Ascending aorta (tissue), 2 donors: ENCODE results near the gene VENTX. TPM values are rescaled to one million over a fixed set of nuclear protein-coding genes. Genes with fewer than 3 reads are reported as not detected.

Source experiments
- DNase-seq, 2 donors: peaks; one replicate each; pipeline ENCODE4 v3.0.0-alpha.2; 2019; ENCODE audit warnings: low spot score in 2 of 2
- H3K27ac ChIP-seq, 2 donors: fragments of 200-600 bp; sonication (generic); one replicate each; pipeline ENCODE4 v1.5.1; 2016 to 2017; ENCODE audit warnings: mild to moderate bottlenecking in 1 of 2
- H3K27me3 ChIP-seq: fragments of 200-600 bp; sonication (generic); one replicate; pipeline ENCODE4 v1.5.1; 2017
- H3K36me3 ChIP-seq, 2 donors: fragments of 200-600 bp; sonication (generic); one replicate each; pipeline ENCODE4 v1.5.1; 2016
- H3K4me1 ChIP-seq, 2 donors: fragments of 200-600 bp; sonication (generic); one replicate each; pipeline ENCODE4 v1.5.1; 2016 to 2017; ENCODE audit warnings: mild to moderate bottlenecking in 1 of 2
- H3K4me3 ChIP-seq, 2 donors: fragments of 200-600 bp; sonication (generic); one replicate each; pipeline ENCODE4 v1.5.1; 2016 to 2017; ENCODE audit warnings: mild to moderate bottlenecking in 1 of 2
- H3K9me3 ChIP-seq, 2 donors: fragments of 200-600 bp; sonication (generic); one replicate each; pipeline ENCODE4 v1.5.1; 2016
- intact Hi-C: fragments of 100-400 bp; cut with DNase I; formaldehyde crosslinking; loops from one replicate; pipeline ENCODE4 v1.15.1; 2023
- total RNA-seq: library from RNA; depleted of rRNA; stranded (reverse); fragments of >200 nt; gene quantifications from one replicate; pipeline ENCODE4 v1.1.0, GENCODE V29; 2016
- TF ChIP-seq, protein P1 (sequence below), 3 experiments: fragments of 200-600 bp in 2 of 3; fragments of 450-650 bp in 1 of 3; sonication (generic) in 2 of 3; IDR thresholded peaks; one replicate each; pipeline ENCODE4 v1.5.1; 2016 to 2019; ENCODE audit warnings: antibody characterized with exemption in 3 of 3, mild to moderate bottlenecking in 1 of 3, moderate library complexity in 1 of 3

VENTX gene
- total RNA-seq, 1 donor from 2014 or later = 1.5 TPM

DNA sequence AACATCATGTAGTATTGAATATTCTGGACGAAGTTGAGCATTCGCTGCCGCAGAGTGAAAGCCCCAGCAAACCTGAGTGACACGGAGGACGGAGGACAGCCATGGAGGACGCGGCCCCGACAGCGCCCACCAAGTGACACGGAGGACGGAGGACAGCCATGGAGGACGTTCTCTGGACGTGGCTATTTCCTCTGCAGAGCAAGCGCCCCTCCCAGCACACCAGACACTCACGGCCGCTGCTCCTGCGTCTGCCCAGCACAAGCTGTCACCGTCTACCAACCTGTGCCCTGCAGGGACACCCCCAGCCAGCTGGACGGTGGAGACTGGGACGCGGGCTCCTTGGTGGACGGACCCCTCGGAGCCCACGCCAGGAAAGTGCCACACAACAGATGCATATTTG is 46.3 kb downstream of the VENTX start:
- no peak for DNase-seq
- Histone ChIP-seq H3K27me3 (no peaks in the 10 kb centered on the region), H3K4me1 (no peaks in the 10 kb centered on the region), H3K9me3 (no peaks in the 10 kb centered on the region), H3K27ac (no peak overlapping the region), H3K4me3 (no peak overlapping the region), H3K36me3 (peaks cover 83 to 98% of the 10 kb centered on the region in 2 donors)
- intact Hi-C loops = no loop called here
- TF ChIP-seq, protein P1, sequence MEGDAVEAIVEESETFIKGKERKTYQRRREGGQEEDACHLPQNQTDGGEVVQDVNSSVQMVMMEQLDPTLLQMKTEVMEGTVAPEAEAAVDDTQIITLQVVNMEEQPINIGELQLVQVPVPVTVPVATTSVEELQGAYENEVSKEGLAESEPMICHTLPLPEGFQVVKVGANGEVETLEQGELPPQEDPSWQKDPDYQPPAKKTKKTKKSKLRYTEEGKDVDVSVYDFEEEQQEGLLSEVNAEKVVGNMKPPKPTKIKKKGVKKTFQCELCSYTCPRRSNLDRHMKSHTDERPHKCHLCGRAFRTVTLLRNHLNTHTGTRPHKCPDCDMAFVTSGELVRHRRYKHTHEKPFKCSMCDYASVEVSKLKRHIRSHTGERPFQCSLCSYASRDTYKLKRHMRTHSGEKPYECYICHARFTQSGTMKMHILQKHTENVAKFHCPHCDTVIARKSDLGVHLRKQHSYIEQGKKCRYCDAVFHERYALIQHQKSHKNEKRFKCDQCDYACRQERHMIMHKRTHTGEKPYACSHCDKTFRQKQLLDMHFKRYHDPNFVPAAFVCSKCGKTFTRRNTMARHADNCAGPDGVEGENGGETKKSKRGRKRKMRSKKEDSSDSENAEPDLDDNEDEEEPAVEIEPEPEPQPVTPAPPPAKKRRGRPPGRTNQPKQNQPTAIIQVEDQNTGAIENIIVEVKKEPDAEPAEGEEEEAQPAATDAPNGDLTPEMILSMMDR (IDR thresholded peaks at IDR 0.05) = no peak

DNA sequence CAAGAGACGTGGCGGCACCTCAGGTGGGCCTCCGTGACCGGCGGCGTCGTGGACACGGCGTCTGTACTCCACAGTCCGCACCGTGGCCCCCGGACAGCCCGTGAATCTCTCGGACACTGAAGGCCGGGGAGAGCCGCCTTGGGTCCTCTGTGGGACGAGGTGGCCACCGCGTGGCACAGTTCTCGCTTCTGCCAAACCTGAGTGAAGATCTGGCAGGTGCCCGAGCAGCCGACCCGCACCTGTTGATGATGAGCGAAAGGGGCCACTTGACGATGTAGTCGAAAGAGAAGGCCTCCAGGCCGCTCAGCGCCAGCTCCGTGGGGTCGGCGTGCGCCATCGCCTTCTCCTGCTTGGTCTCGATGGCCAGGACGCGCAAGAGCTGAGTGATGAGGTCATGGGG is 47.6 kb downstream of the VENTX start:
- no peak overlapping the region for H3K27ac ChIP-seq
- intact Hi-C loops = no loop called here
- H3K4me1 ChIP-seq = no peaks in the 10 kb centered on the region
- TF ChIP-seq, protein P1 (IDR thresholded peaks at IDR 0.05) = no peak
- H3K36me3 ChIP-seq = peaks cover 84 to 98% of the 10 kb centered on the region in 2 donors
- no peak for DNase-seq
- H3K9me3 ChIP-seq = no peaks in the 10 kb centered on the region
- H3K4me3 ChIP-seq = no peak overlapping the region
- H3K27me3 ChIP-seq = no peaks in the 10 kb centered on the region

DNA sequence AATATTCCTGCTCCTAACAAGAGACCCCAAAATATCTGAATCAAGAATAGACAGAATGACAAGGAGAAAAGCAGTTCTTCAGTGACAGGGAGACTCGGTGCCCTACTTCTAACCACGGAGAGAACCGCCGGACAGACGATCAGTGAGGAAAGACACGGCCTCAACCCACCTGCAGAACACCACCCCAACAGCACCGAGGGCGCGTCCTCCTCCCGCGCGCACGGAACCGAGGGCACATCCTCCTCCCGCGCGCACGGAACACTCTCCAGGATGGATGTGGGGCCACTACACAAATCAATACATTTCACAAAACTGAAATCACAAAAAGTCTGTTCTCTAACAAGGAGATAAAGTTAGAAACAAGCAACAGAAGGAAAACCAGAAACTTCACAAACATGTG is 48.7 kb downstream of the VENTX start:
- no peak overlapping the region for H3K4me3 ChIP-seq
- TF ChIP-seq, protein P1 (IDR thresholded peaks at IDR 0.05) = no peak
- no peak for DNase-seq
- no peaks in the 10 kb centered on the region for H3K4me1 ChIP-seq
- no peaks in the 10 kb centered on the region for H3K9me3 ChIP-seq
- no peak overlapping the region for H3K27ac ChIP-seq
- H3K36me3 ChIP-seq = peaks cover 79 to 95% of the 10 kb centered on the region in 2 donors
- intact Hi-C loops = no loop called here
- H3K27me3 ChIP-seq = no peaks in the 10 kb centered on the region

DNA sequence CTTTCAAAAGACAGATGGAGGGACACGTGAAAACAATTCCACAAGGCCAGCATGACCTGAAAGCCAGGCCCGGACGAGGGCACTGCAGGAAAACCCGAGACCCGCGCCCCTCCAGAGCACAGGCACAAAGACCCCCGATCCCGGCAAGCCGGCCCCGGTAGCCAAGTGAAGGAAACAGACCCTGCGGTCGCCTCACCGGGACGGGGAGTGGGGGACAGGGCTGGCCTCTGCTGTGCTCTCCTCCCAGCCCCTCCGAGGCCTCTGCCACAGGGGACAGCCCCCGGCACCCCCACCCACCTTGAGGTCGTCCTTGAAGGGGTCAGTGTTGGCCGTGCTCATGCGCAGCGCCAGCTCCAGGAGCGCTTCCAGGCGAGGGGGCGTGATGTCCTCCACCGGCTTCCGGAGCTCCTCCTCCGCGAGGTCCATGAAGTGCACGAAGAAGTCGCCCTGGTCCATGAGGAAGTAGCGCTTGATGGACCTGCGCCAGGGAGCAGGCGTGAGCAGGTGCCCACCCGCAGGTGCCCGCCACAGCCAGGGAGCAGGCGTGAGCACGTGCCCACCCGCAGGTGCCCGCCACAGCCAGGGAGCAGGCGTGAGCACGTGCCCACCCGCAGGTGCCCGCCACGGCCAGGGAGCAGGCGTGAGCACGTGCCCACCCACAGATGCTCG is 50.3 kb downstream of the VENTX start:
- H3K4me1 ChIP-seq = no peaks in the 10 kb centered on the region
- DNase-seq = no peak
- TF ChIP-seq, protein P1 (IDR thresholded peaks at IDR 0.05) = no peak
- intact Hi-C loops = no loop called here
- H3K36me3 ChIP-seq = peaks cover 69 to 86% of the 10 kb centered on the region in 2 donors
- H3K27me3 ChIP-seq = no peaks in the 10 kb centered on the region
- no peaks in the 10 kb centered on the region for H3K9me3 ChIP-seq
- H3K4me3 ChIP-seq = no peak overlapping the region
- no peak overlapping the region for H3K27ac ChIP-seq

DNA sequence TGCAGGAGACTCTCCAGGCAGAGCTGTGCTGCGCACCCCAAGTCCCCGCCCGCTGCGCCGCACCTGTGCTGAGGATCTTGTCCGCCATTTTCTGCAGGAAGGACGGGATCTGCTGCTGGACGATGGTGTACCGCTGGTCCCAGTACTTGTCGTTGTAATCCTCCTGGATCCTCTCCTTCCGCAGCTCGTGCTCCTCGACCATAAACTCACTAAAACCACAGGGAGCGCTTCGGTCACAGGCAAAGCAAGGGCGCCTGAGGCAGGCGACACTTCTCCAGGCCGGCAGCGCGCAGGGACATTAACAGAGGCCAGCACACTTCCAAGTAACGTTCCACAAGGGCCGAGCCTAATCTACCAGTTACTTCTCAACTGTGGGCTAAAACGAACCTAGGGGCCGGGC is 52.1 kb downstream of the VENTX start:
- Histone ChIP-seq H3K4me3 (no peak overlapping the region), H3K36me3 (peaks cover 70 to 86% of the 10 kb centered on the region in 2 donors)
- intact Hi-C loops = no loop called here

More for the DNA sequence above, 52.1 kb downstream of the VENTX start:
- Histone ChIP-seq H3K27me3 (no peaks in the 10 kb centered on the region), H3K4me1 (no peaks in the 10 kb centered on the region), H3K9me3 (no peaks in the 10 kb centered on the region), H3K27ac (no peak overlapping the region)
- no peak for DNase-seq
- TF ChIP-seq, protein P1 (IDR thresholded peaks at IDR 0.05) = no peak

Other genes starting within 250 kb of the VENTX start
- not detected for gene ADGRA1, start 149.9 kb upstream of the VENTX start, total RNA-seq
- 0.21 TPM for gene KNDC1, start 77.6 kb upstream of the VENTX start, total RNA-seq
- not detected for gene UTF1, start 7.6 kb upstream of the VENTX start, total RNA-seq
- gene ADAM8, start 39.0 kb downstream of the VENTX start, total RNA-seq = 21.4 TPM
- gene TUBGCP2, start 71.0 kb downstream of the VENTX start, total RNA-seq = 72.4 TPM
- 51.8 TPM for gene ZNF511, start 71.1 kb downstream of the VENTX start, total RNA-seq
- gene CALY, start 99.0 kb downstream of the VENTX start, total RNA-seq = not detected
- not detected for gene PRAP1, start 109.5 kb downstream of the VENTX start, total RNA-seq
- 38.5 TPM for gene FUOM, start 120.2 kb downstream of the VENTX start, total RNA-seq
- gene ECHS1, start 135.5 kb downstream of the VENTX start, total RNA-seq = 68.0 TPM
- gene PAOX, start 141.4 kb downstream of the VENTX start, total RNA-seq = 1.4 TPM
- gene MTG1, start 156.3 kb downstream of the VENTX start, total RNA-seq = 37.8 TPM
- not detected for gene SPRN, start 186.8 kb downstream of the VENTX start, total RNA-seq
- 4.8 TPM for gene SCART1, start 216.1 kb downstream of the VENTX start, total RNA-seq